WTC11 (cell line): Measurements from ENCODE around the gene NAV3.

Experiments
- TF ChIP-seq, protein P1 (sequence below): sonication (generic); formaldehyde crosslinking; IDR thresholded peaks from 2 replicates; pipeline ENCODE4 v1.8.1; 2023; ENCODE audit warnings: mild to moderate bottlenecking, missing genetic modification reagents, borderline replicate concordance
- TF ChIP-seq, protein P2 (sequence below): fragments of 200-600 bp; IDR thresholded peaks from 2 replicates; pipeline ENCODE4 v1.8.0; 2022; ENCODE audit warnings: antibody characterized with exemption
- TF ChIP-seq, protein P3 (sequence below): sonication (generic); formaldehyde crosslinking; IDR thresholded peaks from 2 replicates; pipeline ENCODE4 v1.8.0; 2022; ENCODE audit warnings: mild to moderate bottlenecking, missing genetic modification reagents

DNA sequence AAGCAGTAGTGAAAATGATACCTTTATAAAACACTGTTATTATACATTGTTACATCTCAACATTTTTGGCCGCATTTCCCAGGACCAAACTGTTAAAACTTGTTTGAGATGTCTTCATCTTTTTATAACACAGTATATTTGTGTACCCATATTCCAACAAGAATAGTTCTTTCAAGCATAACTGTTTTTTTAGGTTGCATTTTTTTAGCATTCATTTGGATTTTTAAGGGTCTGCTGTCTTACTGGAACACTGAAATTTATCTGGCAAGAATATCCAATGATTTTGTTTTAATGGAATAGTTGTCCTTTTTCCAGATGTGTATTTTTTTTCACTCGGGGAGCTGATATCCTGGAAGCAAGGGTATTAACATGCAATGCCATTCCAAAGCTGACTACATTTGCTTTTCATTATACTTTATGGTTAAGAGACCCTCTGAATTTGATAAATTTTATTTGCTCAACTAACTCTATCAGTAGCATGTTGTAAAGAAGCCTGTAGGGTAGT, 8.9 kb upstream of the NAV3 start:
- TF ChIP-seq, protein P1, sequence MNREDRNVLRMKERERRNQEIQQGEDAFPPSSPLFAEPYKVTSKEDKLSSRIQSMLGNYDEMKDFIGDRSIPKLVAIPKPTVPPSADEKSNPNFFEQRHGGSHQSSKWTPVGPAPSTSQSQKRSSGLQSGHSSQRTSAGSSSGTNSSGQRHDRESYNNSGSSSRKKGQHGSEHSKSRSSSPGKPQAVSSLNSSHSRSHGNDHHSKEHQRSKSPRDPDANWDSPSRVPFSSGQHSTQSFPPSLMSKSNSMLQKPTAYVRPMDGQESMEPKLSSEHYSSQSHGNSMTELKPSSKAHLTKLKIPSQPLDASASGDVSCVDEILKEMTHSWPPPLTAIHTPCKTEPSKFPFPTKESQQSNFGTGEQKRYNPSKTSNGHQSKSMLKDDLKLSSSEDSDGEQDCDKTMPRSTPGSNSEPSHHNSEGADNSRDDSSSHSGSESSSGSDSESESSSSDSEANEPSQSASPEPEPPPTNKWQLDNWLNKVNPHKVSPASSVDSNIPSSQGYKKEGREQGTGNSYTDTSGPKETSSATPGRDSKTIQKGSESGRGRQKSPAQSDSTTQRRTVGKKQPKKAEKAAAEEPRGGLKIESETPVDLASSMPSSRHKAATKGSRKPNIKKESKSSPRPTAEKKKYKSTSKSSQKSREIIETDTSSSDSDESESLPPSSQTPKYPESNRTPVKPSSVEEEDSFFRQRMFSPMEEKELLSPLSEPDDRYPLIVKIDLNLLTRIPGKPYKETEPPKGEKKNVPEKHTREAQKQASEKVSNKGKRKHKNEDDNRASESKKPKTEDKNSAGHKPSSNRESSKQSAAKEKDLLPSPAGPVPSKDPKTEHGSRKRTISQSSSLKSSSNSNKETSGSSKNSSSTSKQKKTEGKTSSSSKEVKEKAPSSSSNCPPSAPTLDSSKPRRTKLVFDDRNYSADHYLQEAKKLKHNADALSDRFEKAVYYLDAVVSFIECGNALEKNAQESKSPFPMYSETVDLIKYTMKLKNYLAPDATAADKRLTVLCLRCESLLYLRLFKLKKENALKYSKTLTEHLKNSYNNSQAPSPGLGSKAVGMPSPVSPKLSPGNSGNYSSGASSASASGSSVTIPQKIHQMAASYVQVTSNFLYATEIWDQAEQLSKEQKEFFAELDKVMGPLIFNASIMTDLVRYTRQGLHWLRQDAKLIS (CRISPR knock-in tag): no peak
- TF ChIP-seq, protein P2, sequence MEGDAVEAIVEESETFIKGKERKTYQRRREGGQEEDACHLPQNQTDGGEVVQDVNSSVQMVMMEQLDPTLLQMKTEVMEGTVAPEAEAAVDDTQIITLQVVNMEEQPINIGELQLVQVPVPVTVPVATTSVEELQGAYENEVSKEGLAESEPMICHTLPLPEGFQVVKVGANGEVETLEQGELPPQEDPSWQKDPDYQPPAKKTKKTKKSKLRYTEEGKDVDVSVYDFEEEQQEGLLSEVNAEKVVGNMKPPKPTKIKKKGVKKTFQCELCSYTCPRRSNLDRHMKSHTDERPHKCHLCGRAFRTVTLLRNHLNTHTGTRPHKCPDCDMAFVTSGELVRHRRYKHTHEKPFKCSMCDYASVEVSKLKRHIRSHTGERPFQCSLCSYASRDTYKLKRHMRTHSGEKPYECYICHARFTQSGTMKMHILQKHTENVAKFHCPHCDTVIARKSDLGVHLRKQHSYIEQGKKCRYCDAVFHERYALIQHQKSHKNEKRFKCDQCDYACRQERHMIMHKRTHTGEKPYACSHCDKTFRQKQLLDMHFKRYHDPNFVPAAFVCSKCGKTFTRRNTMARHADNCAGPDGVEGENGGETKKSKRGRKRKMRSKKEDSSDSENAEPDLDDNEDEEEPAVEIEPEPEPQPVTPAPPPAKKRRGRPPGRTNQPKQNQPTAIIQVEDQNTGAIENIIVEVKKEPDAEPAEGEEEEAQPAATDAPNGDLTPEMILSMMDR: no peak
- TF ChIP-seq, protein P3, sequence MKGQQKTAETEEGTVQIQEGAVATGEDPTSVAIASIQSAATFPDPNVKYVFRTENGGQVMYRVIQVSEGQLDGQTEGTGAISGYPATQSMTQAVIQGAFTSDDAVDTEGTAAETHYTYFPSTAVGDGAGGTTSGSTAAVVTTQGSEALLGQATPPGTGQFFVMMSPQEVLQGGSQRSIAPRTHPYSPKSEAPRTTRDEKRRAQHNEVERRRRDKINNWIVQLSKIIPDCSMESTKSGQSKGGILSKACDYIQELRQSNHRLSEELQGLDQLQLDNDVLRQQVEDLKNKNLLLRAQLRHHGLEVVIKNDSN: no peak
